ENCODE data around the gene CDC42BPA. TPM values are rescaled to one million over a fixed set of nuclear protein-coding genes. Genes with fewer than 3 reads are reported as not detected.

CDC42BPA gene
- total RNA-seq, 1 donor from 2014 or later: 95.7 TPM

DNA sequence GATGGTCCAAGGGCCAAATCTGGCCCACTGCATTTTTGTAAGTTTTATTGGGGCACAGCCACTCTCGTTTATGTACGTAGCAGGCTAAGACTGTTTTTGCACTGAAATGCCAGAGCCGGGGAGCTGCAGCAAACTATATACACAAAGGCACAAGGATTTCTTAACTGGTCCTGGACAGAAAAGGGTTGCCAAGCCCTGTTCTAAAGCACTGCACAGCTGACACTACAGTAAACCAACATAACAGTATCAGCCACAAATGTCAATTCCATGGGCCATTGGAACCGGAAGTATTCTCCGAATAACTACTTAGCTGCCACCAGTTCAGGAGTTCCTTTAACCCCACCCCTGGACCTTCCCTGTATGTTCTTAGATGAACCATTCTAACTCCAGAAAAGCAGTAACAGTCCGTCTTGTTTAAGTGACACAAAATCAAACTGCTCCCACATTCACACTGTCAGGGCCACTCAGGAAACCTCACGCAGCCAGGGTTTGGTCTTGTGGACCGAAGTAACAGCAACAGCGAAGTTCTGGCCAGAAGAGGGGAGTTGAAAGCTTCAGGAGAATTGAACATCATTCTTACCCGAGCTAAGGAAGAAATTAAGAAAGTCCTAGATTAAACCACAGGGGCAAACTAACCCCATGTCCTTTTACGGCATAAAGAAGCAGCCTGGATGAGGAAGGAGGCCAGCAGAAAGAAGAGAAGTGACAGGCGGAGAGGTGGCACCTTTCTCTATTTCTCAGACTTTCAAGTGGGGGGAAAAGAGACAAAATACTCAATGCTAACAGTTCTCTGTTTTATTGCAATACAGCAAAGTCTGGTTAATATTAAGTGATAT is 329.0 kb downstream of the CDC42BPA start:
- peaks cover 35% of the 10 kb centered on the region for H3K36me3 Mint-ChIP-seq (ENCODE audit: unreplicated experiment)
- H3K27me3 Mint-ChIP-seq (ENCODE audit: unreplicated experiment): no peaks in the 10 kb centered on the region
- H3K4me1 Mint-ChIP-seq (ENCODE audit: unreplicated experiment): no peaks in the 10 kb centered on the region
- DNase-seq (ENCODE audit: extremely low spot score, unreplicated experiment): no peak
- H3K27ac Mint-ChIP-seq (ENCODE audit: unreplicated experiment): no peak overlapping the region
- no peaks in the 10 kb centered on the region for H3K9me3 Mint-ChIP-seq (ENCODE audit: unreplicated experiment)
- TF ChIP-seq, protein P1, sequence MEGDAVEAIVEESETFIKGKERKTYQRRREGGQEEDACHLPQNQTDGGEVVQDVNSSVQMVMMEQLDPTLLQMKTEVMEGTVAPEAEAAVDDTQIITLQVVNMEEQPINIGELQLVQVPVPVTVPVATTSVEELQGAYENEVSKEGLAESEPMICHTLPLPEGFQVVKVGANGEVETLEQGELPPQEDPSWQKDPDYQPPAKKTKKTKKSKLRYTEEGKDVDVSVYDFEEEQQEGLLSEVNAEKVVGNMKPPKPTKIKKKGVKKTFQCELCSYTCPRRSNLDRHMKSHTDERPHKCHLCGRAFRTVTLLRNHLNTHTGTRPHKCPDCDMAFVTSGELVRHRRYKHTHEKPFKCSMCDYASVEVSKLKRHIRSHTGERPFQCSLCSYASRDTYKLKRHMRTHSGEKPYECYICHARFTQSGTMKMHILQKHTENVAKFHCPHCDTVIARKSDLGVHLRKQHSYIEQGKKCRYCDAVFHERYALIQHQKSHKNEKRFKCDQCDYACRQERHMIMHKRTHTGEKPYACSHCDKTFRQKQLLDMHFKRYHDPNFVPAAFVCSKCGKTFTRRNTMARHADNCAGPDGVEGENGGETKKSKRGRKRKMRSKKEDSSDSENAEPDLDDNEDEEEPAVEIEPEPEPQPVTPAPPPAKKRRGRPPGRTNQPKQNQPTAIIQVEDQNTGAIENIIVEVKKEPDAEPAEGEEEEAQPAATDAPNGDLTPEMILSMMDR (IDR thresholded peaks at IDR 0.05): no peak
- no peak overlapping the region for H3K4me3 Mint-ChIP-seq (ENCODE audit: unreplicated experiment)

DNA sequence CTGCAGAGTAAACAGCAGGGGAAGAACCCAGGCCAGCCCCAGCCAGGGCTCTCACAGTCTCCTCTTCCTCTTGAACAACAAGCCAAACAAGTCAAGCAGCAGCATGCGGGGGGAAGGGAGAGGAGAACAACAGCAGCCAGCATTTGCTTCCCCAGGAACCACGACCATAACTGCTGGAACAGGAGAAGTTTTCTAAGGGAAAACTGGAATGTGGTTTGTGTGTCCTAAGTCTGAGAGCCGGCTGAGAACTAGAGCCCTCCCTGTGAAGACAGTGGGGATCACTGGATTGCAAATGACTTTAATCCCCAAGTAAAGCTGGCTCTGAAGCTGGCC is 330.0 kb downstream of the CDC42BPA start:
- Mint-ChIP-seq H3K27ac (ENCODE audit: unreplicated experiment) (no peak overlapping the region), H3K36me3 (ENCODE audit: unreplicated experiment) (peaks cover 29% of the 10 kb centered on the region), H3K9me3 (ENCODE audit: unreplicated experiment) (no peaks in the 10 kb centered on the region), H3K4me3 (ENCODE audit: unreplicated experiment) (no peak overlapping the region), H3K27me3 (ENCODE audit: unreplicated experiment) (no peaks in the 10 kb centered on the region), H3K4me1 (ENCODE audit: unreplicated experiment) (peaks cover 2% of the 10 kb centered on the region)
- TF ChIP-seq, protein P1 (IDR thresholded peaks at IDR 0.05): no peak
- no peak for DNase-seq (ENCODE audit: extremely low spot score, unreplicated experiment)

DNA sequence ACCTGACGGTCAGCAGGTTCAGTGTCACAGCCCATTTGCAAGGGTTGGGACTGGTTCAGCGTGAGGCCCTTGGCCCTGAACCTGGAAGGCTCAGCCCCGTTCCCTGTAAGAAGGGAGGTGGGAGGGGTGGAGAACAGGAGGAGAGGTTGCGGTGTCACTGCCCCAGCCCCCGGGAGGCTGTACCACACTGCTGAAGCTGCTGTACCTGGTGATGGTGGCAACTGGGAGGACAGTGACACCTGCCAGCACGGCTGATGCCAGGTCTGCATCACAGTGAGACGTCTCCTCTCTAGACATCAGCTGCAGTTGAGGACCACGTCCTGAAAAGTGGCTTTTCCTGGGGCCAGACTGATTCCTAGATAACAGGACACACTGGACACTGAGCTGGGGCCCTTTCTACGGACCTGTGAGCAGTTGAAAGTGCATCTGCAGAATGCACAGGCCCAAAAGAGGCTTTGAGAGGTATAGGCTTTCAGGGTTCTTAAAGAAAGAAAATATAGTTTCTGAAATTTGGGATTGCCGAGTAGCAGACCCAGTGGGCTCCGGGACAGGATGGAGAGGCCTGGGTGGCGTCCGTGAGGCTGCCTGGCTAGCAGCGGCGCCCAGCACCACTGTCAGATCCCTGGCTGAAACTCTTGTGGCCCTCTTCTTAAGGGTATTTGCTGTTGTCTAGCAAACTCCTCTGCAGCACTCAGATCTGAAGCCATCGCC is 330.5 kb downstream of the CDC42BPA start:
- no peak overlapping the region for H3K27ac Mint-ChIP-seq (ENCODE audit: unreplicated experiment)
- TF ChIP-seq, protein P1 (IDR thresholded peaks at IDR 0.05): no peak
- H3K9me3 Mint-ChIP-seq (ENCODE audit: unreplicated experiment): no peaks in the 10 kb centered on the region
- no peak for DNase-seq (ENCODE audit: extremely low spot score, unreplicated experiment)
- H3K4me1 Mint-ChIP-seq (ENCODE audit: unreplicated experiment): peaks cover 2% of the 10 kb centered on the region
- H3K27me3 Mint-ChIP-seq (ENCODE audit: unreplicated experiment): no peaks in the 10 kb centered on the region
- no peak overlapping the region for H3K4me3 Mint-ChIP-seq (ENCODE audit: unreplicated experiment)
- H3K36me3 Mint-ChIP-seq (ENCODE audit: unreplicated experiment): peaks cover 27% of the 10 kb centered on the region

DNA sequence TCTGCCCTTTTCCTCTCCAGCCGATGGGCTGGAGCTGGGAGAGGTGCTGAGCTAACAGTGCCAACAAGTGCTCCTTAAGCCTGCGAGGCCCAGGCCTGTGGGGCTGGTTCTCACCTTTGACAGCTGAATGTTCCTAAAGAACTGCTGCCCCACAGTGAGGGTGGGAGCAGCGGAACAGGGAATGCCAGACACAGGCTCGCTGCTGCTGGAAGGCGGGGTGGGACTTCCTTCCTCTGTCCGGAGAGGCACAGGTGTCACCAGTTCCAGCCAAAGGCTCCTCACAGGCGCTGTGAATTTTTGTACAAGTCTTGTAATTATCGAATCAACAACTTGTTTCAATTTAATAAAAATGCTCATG is 331.1 kb downstream of the CDC42BPA start:
- Mint-ChIP-seq H3K36me3 (ENCODE audit: unreplicated experiment) (peaks cover 27% of the 10 kb centered on the region), H3K4me3 (ENCODE audit: unreplicated experiment) (no peak overlapping the region), H3K27me3 (ENCODE audit: unreplicated experiment) (no peaks in the 10 kb centered on the region), H3K4me1 (ENCODE audit: unreplicated experiment) (peaks cover 2% of the 10 kb centered on the region), H3K27ac (ENCODE audit: unreplicated experiment) (no peak overlapping the region), H3K9me3 (ENCODE audit: unreplicated experiment) (no peaks in the 10 kb centered on the region)
- TF ChIP-seq, protein P1 (IDR thresholded peaks at IDR 0.05): no peak
- DNase-seq (ENCODE audit: extremely low spot score, unreplicated experiment): no peak

- Mint-ChIP-seq H3K9me3 (ENCODE audit: unreplicated experiment) (no peaks in the 10 kb centered on the region), H3K4me3 (ENCODE audit: unreplicated experiment) (no peak overlapping the region), H3K4me1 (ENCODE audit: unreplicated experiment) (peaks cover 2% of the 10 kb centered on the region), H3K27me3 (ENCODE audit: unreplicated experiment) (no peaks in the 10 kb centered on the region), H3K36me3 (ENCODE audit: unreplicated experiment) (peaks cover 27% of the 10 kb centered on the region), H3K27ac (ENCODE audit: unreplicated experiment) (no peak overlapping the region)
- TF ChIP-seq, protein P1 (IDR thresholded peaks at IDR 0.05): no peak
- DNase-seq (ENCODE audit: extremely low spot score, unreplicated experiment): no peak
These were observed 331.7 kb downstream of the CDC42BPA start for GRCh38 chr1:226986496-226987178.

All from osteocyte (in vitro differentiated cells).